ENCODE measurements around the gene MAPKAP1.

MAPKAP1 gene

GRCh38 chr9:125472926-125473701, 233.9 kb downstream of the MAPKAP1 start:
- peak; percentile 15 for DNase-seq

- DNase-seq, result no peak
Observed at GRCh38 chr9:125472562-125472925, 234.5 kb downstream of the MAPKAP1 start.

GRCh38 chr9:125470767-125471580, 236.0 kb downstream of the MAPKAP1 start:
- DNase-seq, result no peak

- no peak for DNase-seq
Observed at GRCh38 chr9:125470189-125470588, 236.8 kb downstream of the MAPKAP1 start.

- no peak for DNase-seq
Observed at GRCh38 chr9:125468646-125469045, 238.4 kb downstream of the MAPKAP1 start.

GRCh38 chr9:125467116-125467740, 239.8 kb downstream of the MAPKAP1 start:
- DNase-seq, result no peak

GRCh38 chr9:125466411-125466810, 240.6 kb downstream of the MAPKAP1 start:
- DNase-seq, result no peak

- DNase-seq, result no peak
Observed at GRCh38 chr9:125464591-125465385, 242.2 kb downstream of the MAPKAP1 start.

- no peak for DNase-seq
Observed at GRCh38 chr9:125463926-125464325, 243.1 kb downstream of the MAPKAP1 start.

- peak; percentile 13 for DNase-seq
Observed at GRCh38 chr9:125462861-125463291, 244.1 kb downstream of the MAPKAP1 start.

GRCh38 chr9:125461636-125462190, 245.3 kb downstream of the MAPKAP1 start:
- no peak for DNase-seq

- no peak for DNase-seq
Observed at GRCh38 chr9:125460883-125461635, 245.9 kb downstream of the MAPKAP1 start.

GRCh38 chr9:125460346-125460745, 246.7 kb downstream of the MAPKAP1 start:
- DNase-seq, result no peak

GRCh38 chr9:125457357-125457756, 249.7 kb downstream of the MAPKAP1 start:
- DNase-seq, result no peak

GRCh38 chr9:125455876-125456275, 251.1 kb downstream of the MAPKAP1 start:
- no peak for DNase-seq

- DNase-seq, result no peak
Observed at GRCh38 chr9:125455132-125455531, 251.9 kb downstream of the MAPKAP1 start.

- DNase-seq, result no peak
Observed at GRCh38 chr9:125447202-125447802, 259.7 kb downstream of the MAPKAP1 start.

- no peak for DNase-seq
Observed at GRCh38 chr9:125446561-125447094, 260.4 kb downstream of the MAPKAP1 start.

- DNase-seq, result no peak
Observed at GRCh38 chr9:125444956-125445506, 262.0 kb downstream of the MAPKAP1 start.

GRCh38 chr9:125444166-125444565, 262.8 kb downstream of the MAPKAP1 start:
- no peak for DNase-seq

- DNase-seq, result no peak
Observed at GRCh38 chr9:125443367-125443766, 263.6 kb downstream of the MAPKAP1 start.
